ENCODE data around the gene MUC22.
"Not testable (repeated sequence)": the region's sequence is repeated elsewhere in the genome, so short reads cannot be mapped to it uniquely, and the experiment has no call there.

Gene MUC22

GRCh38 chr6:31038559-31038958 lies 28.3 kb downstream of the MUC22 start:
- no peak overlapping the region for H3K4me3 ChIP-seq (ENCODE audit: low read depth, low read length)
- peaks cover 15% of the 10 kb centered on the region for H3K27me3 ChIP-seq
- H3K36me3 ChIP-seq: no peaks in the 10 kb centered on the region
- no peak for TF ChIP-seq CTCF (IDR thresholded peaks at IDR 0.05; ENCODE audit: low read depth, low read length)
- no peaks in the 10 kb centered on the region; the same call in 1 of the 2 replicates for H3K9me3 ChIP-seq
- no peaks in the 10 kb centered on the region for H3K4me1 ChIP-seq
- DNase-seq: no peak

GRCh38 chr6:31040801-31041200 lies 30.5 kb downstream of the MUC22 start:
- no peaks in the 10 kb centered on the region; the same call in 1 of the 2 replicates for H3K9me3 ChIP-seq
- H3K36me3 ChIP-seq: no peaks in the 10 kb centered on the region
- H3K4me3 ChIP-seq (ENCODE audit: low read depth, low read length): no peak overlapping the region
- no peaks in the 10 kb centered on the region for H3K4me1 ChIP-seq
- peaks cover 23% of the 10 kb centered on the region for H3K27me3 ChIP-seq
- no peak for TF ChIP-seq CTCF (IDR thresholded peaks at IDR 0.05; ENCODE audit: low read depth, low read length)
- DNase-seq: no peak

GRCh38 chr6:31041372-31041974 lies 31.2 kb downstream of the MUC22 start:
- no peak for TF ChIP-seq CTCF (IDR thresholded peaks at IDR 0.05; ENCODE audit: low read depth, low read length)
- no peak for DNase-seq
- Histone ChIP-seq H3K4me3 (ENCODE audit: low read depth, low read length) (no peak overlapping the region), H3K9me3 (no peaks in the 10 kb centered on the region; the same call in 1 of the 2 replicates), H3K4me1 (no peaks in the 10 kb centered on the region), H3K36me3 (no peaks in the 10 kb centered on the region), H3K27me3 (peaks cover 25% of the 10 kb centered on the region)

GRCh38 chr6:31042806-31043205 lies 32.5 kb downstream of the MUC22 start:
- peak; percentile 28 for DNase-seq
- Histone ChIP-seq H3K27me3 (peaks cover 27% of the 10 kb centered on the region), H3K36me3 (no peaks in the 10 kb centered on the region), H3K4me1 (no peaks in the 10 kb centered on the region), H3K9me3 (no peaks in the 10 kb centered on the region; the same call in 1 of the 2 replicates), H3K4me3 (ENCODE audit: low read depth, low read length) (no peak overlapping the region)
- TF ChIP-seq CTCF (IDR thresholded peaks at IDR 0.05; ENCODE audit: low read depth, low read length): peak; percentile 58

- Histone ChIP-seq H3K36me3 (no peaks in the 10 kb centered on the region), H3K27me3 (peaks cover 39% of the 10 kb centered on the region), H3K9me3 (no peaks in the 10 kb centered on the region), H3K4me3 (ENCODE audit: low read depth, low read length) (no peak overlapping the region), H3K4me1 (no peaks in the 10 kb centered on the region)
- TF ChIP-seq CTCF (IDR thresholded peaks at IDR 0.05; ENCODE audit: low read depth, low read length): no peak
- no peak for DNase-seq
These were observed 37.8 kb downstream of the MUC22 start for GRCh38 chr6:31048099-31048498.

- no peak for TF ChIP-seq CTCF (IDR thresholded peaks at IDR 0.05; ENCODE audit: low read depth, low read length)
- peaks cover 35% of the 10 kb centered on the region for H3K27me3 ChIP-seq
- no peaks in the 10 kb centered on the region for H3K4me1 ChIP-seq
- no peak for DNase-seq
- H3K4me3 ChIP-seq (ENCODE audit: low read depth, low read length): no peak overlapping the region
- no peaks in the 10 kb centered on the region for H3K9me3 ChIP-seq
- no peaks in the 10 kb centered on the region for H3K36me3 ChIP-seq
These were observed 39.2 kb downstream of the MUC22 start for GRCh38 chr6:31049518-31049917.

- not testable (repeated sequence) for DNase-seq; H3K36me3 ChIP-seq; H3K9me3 ChIP-seq; H3K4me3 ChIP-seq (ENCODE audit: low read depth, low read length); H3K4me1 ChIP-seq
- peaks cover 16% of the 10 kb centered on the region for H3K27me3 ChIP-seq
These were observed 42.9 kb downstream of the MUC22 start for GRCh38 chr6:31053187-31053586.
